HG03060 (cell line): ENCODE data around the gene CD274.

Source experiments
- ATAC-seq: cut with Tn5 transposase; IDR thresholded peaks from one replicate; pipeline ENCODE4 v1.9.1; 2021; ENCODE audit warnings: low read depth, moderate number of reproducible peaks; ENCODE audit not compliant: unreplicated experiment

The CD274 gene

DNA sequence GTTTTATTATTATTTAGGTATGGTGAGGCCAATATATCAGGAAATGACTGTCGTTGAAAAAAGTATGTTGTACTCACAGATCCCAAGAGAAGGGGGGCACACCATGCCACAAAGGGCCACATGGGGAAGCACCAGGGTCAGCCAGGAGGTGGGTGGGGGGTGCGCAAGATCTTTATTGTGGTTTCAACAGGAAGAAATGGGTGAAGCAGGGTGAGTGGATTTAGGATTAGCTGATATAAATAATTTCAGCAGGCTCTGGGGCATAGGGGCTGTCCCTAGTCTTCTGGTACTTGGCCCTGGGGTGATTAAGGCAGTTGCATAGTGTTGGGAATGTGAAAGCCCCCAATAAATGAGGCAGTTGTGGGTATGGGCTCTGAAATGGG is 68.6 kb downstream of the CD274 start:
- ATAC-seq: no peak
